GM12878 (cell line): ENCODE data around the gene HCN3. TPM values are rescaled to one million over a fixed set of nuclear protein-coding genes. Genes with fewer than 3 reads are reported as not detected.
"Not testable (repeated sequence)": the region's sequence is repeated elsewhere in the genome, so short reads cannot be mapped to it uniquely, and the experiment has no call there.

Source experiments
- ATAC-seq: fragments of 200-7000 bp; cut with Tn5 transposase; 3 replicates; pipeline ENCODE4 v1.9.1; 2020; ENCODE audit warnings: mild to moderate bottlenecking, moderate library complexity
- BruUV-seq: library from RNA; stranded (reverse); fragments of 400-500 nt; replicated peaks from 2 replicates; lab custom pipeline; 2021; lab: Mats Ljungman, UMichigan
- CTCF ChIA-PET: fragments of 300-600 bp; sonication (Branson Sonifier 250); formaldehyde crosslinking; extraction: SDS; loops from one replicate; lab custom pipeline; 2021; ENCODE audit warnings: inconsistent platforms; lab: Yijun Ruan, JAX
- POLR2A ChIA-PET: fragments of 350-600 bp; formaldehyde crosslinking; extraction: SDS; loops from one replicate; lab custom pipeline; 2021; ENCODE audit warnings: inconsistent platforms; lab: Charles Lee
- RAD21 ChIA-PET: fragments of 300-600 bp; sonication (Branson Sonifier 250); formaldehyde crosslinking; loops from one replicate; lab custom pipeline; 2023; ENCODE audit warnings: antibody characterized with exemption; ENCODE audit not compliant: unreplicated experiment; lab: Charles Lee
- SMC1A ChIA-PET: fragments of 300-600 bp; sonication (Branson Sonifier 250); formaldehyde crosslinking; loops from one replicate; lab custom pipeline; 2023; ENCODE audit not compliant: unreplicated experiment, uncharacterized antibody; lab: Charles Lee
- DNase-seq: peaks from one replicate; pipeline ENCODE4 v3.0.0-alpha.2; 2011; ENCODE audit warnings: low read depth, low spot score
- FAIRE-seq: peaks from 3 replicates; lab custom pipeline; 2011; peaks lifted over from hg19 to GRCh38; lab: Jason Lieb, UNC
- H2AFZ ChIP-seq: 2 replicates; pipeline ENCODE4 v1.6.0; 2011; ENCODE audit warnings: low read depth, low read length, control low read depth; ENCODE audit not compliant: control insufficient read depth
- H3K27ac ChIP-seq: 2 replicates; pipeline ENCODE4 v1.5.1; 2011; ENCODE audit warnings: control low read depth; ENCODE audit not compliant: control insufficient read depth, insufficient read depth
- H3K27me3 ChIP-seq, 2 experiments: replicated peaks in 1 of 2; 2 replicates each; pipeline versions ENCODE4 v1.6.0 to v1.6.1; 2011; ENCODE audit warnings: low read length in 1 of 2; ENCODE audit not compliant: control insufficient read depth in 2 of 2, insufficient read depth in 2 of 2
- H3K36me3 ChIP-seq, 2 experiments: 2 replicates each; pipeline ENCODE4 v1.5.1; 2011; ENCODE audit warnings: low read length in 1 of 2; ENCODE audit not compliant: control insufficient read depth in 2 of 2, insufficient read depth in 2 of 2
- H3K4me1 ChIP-seq: 2 replicates; pipeline ENCODE4 v1.6.1; 2011; ENCODE audit warnings: mild to moderate bottlenecking, low read length, moderate library complexity, mixed read lengths; ENCODE audit not compliant: control insufficient read depth, insufficient read depth
- H3K4me2 ChIP-seq: 2 replicates; pipeline ENCODE4 v1.6.0; 2011; ENCODE audit warnings: control low read depth; ENCODE audit not compliant: control insufficient read depth, insufficient read depth
- H3K4me3 ChIP-seq: fragments of 200-600 bp; sonication (generic); 2 replicates; pipeline ENCODE4 v1.5.1; 2016
- H3K79me2 ChIP-seq: 2 replicates; pipeline ENCODE4 v1.6.0; 2011; ENCODE audit warnings: low read length; ENCODE audit not compliant: control insufficient read depth, insufficient read depth
- H3K9ac ChIP-seq: 2 replicates; pipeline ENCODE4 v1.8.0; 2011; ENCODE audit warnings: low read length, control low read depth, mixed read lengths; ENCODE audit not compliant: control insufficient read depth, insufficient read depth
- H3K9me3 ChIP-seq: replicated peaks from 3 replicates; pipeline ENCODE4 v1.5.1; 2011; ENCODE audit warnings: mild to moderate bottlenecking, low read length; ENCODE audit not compliant: control insufficient read depth, insufficient read depth
- H4K20me1 ChIP-seq: 2 replicates; pipeline ENCODE4 v1.6.0; 2011; ENCODE audit not compliant: control insufficient read depth, insufficient read depth
- HDGF ChIP-seq: fragments of 450-650 bp; IDR thresholded peaks from 2 replicates; pipeline ENCODE4 v1.6.1; 2016; ENCODE audit warnings: antibody characterized with exemption
- POLR2AphosphoS5 ChIP-seq: IDR thresholded peaks from 2 replicates; pipeline ENCODE4 v1.6.1; 2011; ENCODE audit warnings: mild to moderate bottlenecking, low read length, inconsistent platforms
- WGBS: methylation state at CpG from one replicate; pipeline ENCODE4 v1.1.6; 2016; ENCODE audit warnings: low lambda C conversion rate; ENCODE audit not compliant: insufficient replicate concordance, insufficient coverage; ENCODE audit errors: missing lambda C conversion rate; 5-methylcytosine and 5-hydroxymethylcytosine counted together
- in situ Hi-C: fragments of 300-500 bp; cut with MboI; formaldehyde crosslinking; loops from 9 replicates; pipeline ENCODE4 v1.14.3; 2018; ENCODE audit warnings: mixed read lengths
- intact Hi-C: fragments of 100-400 bp; cut with micrococcal nuclease; formaldehyde crosslinking; loops from one replicate; pipeline ENCODE4 v1.14.2; 2022; ENCODE audit not compliant: unreplicated experiment
- polyA plus RNA-seq, 11 experiments: library from polyadenylated mRNA; depleted of rRNA in 4 of 11; unstranded in 6 of 11; stranded (reverse) in 5 of 11; fragments of >200 nt; fragmentation: Nextera tagmentation in 4 of 11; fragmentation: Illumina TruSeq in 1 of 11; extraction: Ambion mirVana in 4 of 11; extraction: Trizol in 1 of 11; gene quantifications; 1 replicate in 1 of 11; 2 replicates in 10 of 11; pipeline versions ENCODE4 v1.2.1 to v1.2.3, GENCODE V29; 2011 to 2016; ENCODE audit warnings: inconsistent platforms in 2 of 11, missing spikeins in 2 of 11, low read depth in 1 of 11
- total RNA-seq, 4 experiments: library from RNA; depleted of rRNA in 3 of 4; stranded (reverse); fragments of >200 nt in 3 of 4; fragmentation: Illumina TruSeq in 1 of 4; extraction: Trizol in 1 of 4; gene quantifications; 2 replicates each; pipeline versions ENCODE4 v1.2.1 to v1.2.3, GENCODE V29; 2013 to 2021

Gene HCN3
- total and polyA plus RNA-seq, 10 of the 15 experiments (the other 5 are each of a cell fraction or from before 2014, with no cell fraction given): 0.08 to 4.1 (median 1.8) TPM

DNA sequence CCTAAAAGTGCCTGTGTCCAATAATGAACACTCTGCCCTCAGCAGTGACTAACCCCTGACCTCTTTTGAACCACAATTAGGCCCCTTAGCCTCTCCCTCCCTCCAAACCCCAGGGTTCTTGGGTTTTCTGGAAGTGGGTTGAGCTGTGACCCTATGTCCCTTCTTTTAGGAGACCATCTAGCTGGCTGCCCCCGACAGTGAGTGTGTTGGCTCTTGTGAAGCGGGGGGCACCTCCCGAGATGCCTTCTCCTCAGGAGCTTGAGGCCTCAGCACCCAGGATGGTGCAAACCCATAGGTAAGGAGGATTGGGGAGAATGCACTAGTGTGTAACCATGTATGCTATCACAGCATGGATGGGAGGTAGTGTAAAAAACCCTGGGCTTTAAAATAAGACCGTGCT, 50.7 kb downstream of the HCN3 start:
- BruUV-seq: no TSS peak
- intact Hi-C loops: no loop called here

DNA sequence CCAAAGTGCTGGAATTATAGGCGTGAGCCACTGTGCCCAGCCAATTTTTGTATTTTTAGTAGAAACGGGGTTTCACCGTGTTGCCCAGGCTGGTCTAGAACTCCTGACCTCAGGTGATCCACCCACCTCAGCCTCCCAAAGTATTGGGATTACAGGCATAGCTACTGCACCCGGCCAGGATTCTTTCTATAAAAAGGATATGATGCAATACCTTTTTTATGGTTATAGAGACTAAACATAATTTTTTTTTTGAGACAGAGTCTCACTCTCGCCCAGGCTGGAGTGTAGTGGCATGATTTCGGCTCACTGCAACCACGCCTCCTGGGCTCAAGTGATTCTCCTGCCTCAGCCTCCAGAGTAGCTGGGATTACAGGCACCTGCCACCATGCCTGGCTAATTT, 51.6 kb downstream of the HCN3 start:
- POLR2A ChIA-PET: interaction anchor here (0.7 to 1.0 kb wide), 2 partner anchors 9 to 68 kb away, joined by 3 to 4 read pairs; no protein-coding TSS in a partner anchor
- not testable (repeated sequence) for H4K20me1 ChIP-seq

More for the DNA sequence above, 50.7 kb downstream of the HCN3 start:
- no peak overlapping the region for H3K4me2 ChIP-seq
- no peak overlapping the region for H2AFZ ChIP-seq
- in situ Hi-C loops: no loop called here
- 0 out of 2 replicates have a peak, but pooled peaks have one; percentile 23 for TF ChIP-seq POLR2AphosphoS5
- TF ChIP-seq HDGF: no peak
- H3K4me3 ChIP-seq: no peak overlapping the region
- no peaks in the 10 kb centered on the region for H3K9me3 ChIP-seq
- no peaks in the 10 kb centered on the region; the same call in 1 of the 2 replicates for H3K79me2 ChIP-seq
- H3K36me3 ChIP-seq: peaks cover 7 to 13% of the 10 kb centered on the region in 2 experiments; a peak in 3 of 4 replicates
- DNase-seq (no peak), FAIRE-seq (no peak), ATAC-seq (no peak)
- H4K20me1 ChIP-seq: no peaks in the 10 kb centered on the region
- no peak overlapping the region for H3K9ac ChIP-seq
- RAD21 ChIA-PET: no interaction called here
- H3K27ac ChIP-seq: no peak overlapping the region
- no peaks in the 10 kb centered on the region for H3K27me3 ChIP-seq
- SMC1A ChIA-PET: interaction anchor here (1.2 to 1.5 kb wide), 2 partner anchors 76 to 176 kb away, joined by 3 read pairs; no protein-coding TSS in a partner anchor
- CTCF ChIA-PET: interaction anchor here (0.6 to 9.6 kb wide), 6 partner anchors 10 to 738 kb away, joined by 3 to 225 read pairs (median 3); partner anchors contain the start of gene ENTREP3
- WGBS: 89% methylated on average over 4 of the region's 4 CpGs
- POLR2A ChIA-PET: interaction anchor here (0.7 to 1.0 kb wide), 3 partner anchors 9 to 443 kb away, joined by 3 to 5 read pairs (median 4); no protein-coding TSS in a partner anchor
- no peaks in the 10 kb centered on the region for H3K4me1 ChIP-seq

More for the DNA sequence above, 51.6 kb downstream of the HCN3 start:
- H3K27me3 ChIP-seq, H3K4me3 ChIP-seq, DNase-seq, H3K4me2 ChIP-seq, H2AFZ ChIP-seq, H3K9me3 ChIP-seq, H3K79me2 ChIP-seq, SMC1A ChIA-PET, ATAC-seq, FAIRE-seq, RAD21 ChIA-PET, H3K27ac ChIP-seq, intact Hi-C loops, H3K4me1 ChIP-seq, in situ Hi-C loops, H3K9ac ChIP-seq, BruUV-seq: not testable (repeated sequence)
- peaks cover 7 to 13% of the 10 kb centered on the region in 2 experiments; a peak in 3 of 4 replicates for H3K36me3 ChIP-seq
- WGBS: 98% methylated on average over 7 of the region's 7 CpGs
- CTCF ChIA-PET: interaction anchor here (1.1 to 9.6 kb wide), 3 partner anchors 9 to 76 kb away, joined by 3 to 225 read pairs (median 3); partner anchors contain the start of gene ENTREP3
